ENCODE results near the gene ZNF556.

ZNF556 gene

GRCh38 chr19:2912306-2912705 lies 45.2 kb downstream of the ZNF556 start:
- Mint-ChIP-seq H3K27ac (no peak overlapping the region), H3K27me3 (ENCODE audit: low read depth) (no peaks in the 10 kb centered on the region), H3K36me3 (ENCODE audit: low read depth) (peaks cover 38% of the 10 kb centered on the region), H3K4me3 (no peak overlapping the region), H3K9me3 (peaks cover 58% of the 10 kb centered on the region), H3K4me1 (ENCODE audit: low read depth) (no peaks in the 10 kb centered on the region)

GRCh38 chr19:2917275-2918184 lies 50.4 kb downstream of the ZNF556 start:
- no peak overlapping the region for H3K4me3 Mint-ChIP-seq
- peaks cover 40% of the 10 kb centered on the region for H3K36me3 Mint-ChIP-seq (ENCODE audit: low read depth)
- no peaks in the 10 kb centered on the region for H3K27me3 Mint-ChIP-seq (ENCODE audit: low read depth)
- no peak overlapping the region for H3K27ac Mint-ChIP-seq
- H3K4me1 Mint-ChIP-seq (ENCODE audit: low read depth) = no peaks in the 10 kb centered on the region
- peaks cover 46% of the 10 kb centered on the region for H3K9me3 Mint-ChIP-seq

- H3K4me1 Mint-ChIP-seq (ENCODE audit: low read depth) = no peaks in the 10 kb centered on the region
- H3K27ac Mint-ChIP-seq = no peak overlapping the region
- peaks cover 10% of the 10 kb centered on the region for H3K36me3 Mint-ChIP-seq (ENCODE audit: low read depth)
- H3K27me3 Mint-ChIP-seq (ENCODE audit: low read depth) = no peaks in the 10 kb centered on the region
- peaks cover 19% of the 10 kb centered on the region for H3K9me3 Mint-ChIP-seq
- no peak overlapping the region for H3K4me3 Mint-ChIP-seq
Observed at GRCh38 chr19:2922987-2923386, 55.9 kb downstream of the ZNF556 start.

GRCh38 chr19:2923510-2923909 lies 56.4 kb downstream of the ZNF556 start:
- no peaks in the 10 kb centered on the region for H3K4me1 Mint-ChIP-seq (ENCODE audit: low read depth)
- H3K36me3 Mint-ChIP-seq (ENCODE audit: low read depth) = peaks cover 8% of the 10 kb centered on the region
- no peak overlapping the region for H3K4me3 Mint-ChIP-seq
- H3K9me3 Mint-ChIP-seq = peaks cover 17% of the 10 kb centered on the region
- H3K27me3 Mint-ChIP-seq (ENCODE audit: low read depth) = no peaks in the 10 kb centered on the region
- no peak overlapping the region for H3K27ac Mint-ChIP-seq

GRCh38 chr19:2926341-2927031 lies 59.4 kb downstream of the ZNF556 start:
- H3K27ac Mint-ChIP-seq = no peak overlapping the region
- no peaks in the 10 kb centered on the region for H3K4me1 Mint-ChIP-seq (ENCODE audit: low read depth)
- H3K4me3 Mint-ChIP-seq = no peak overlapping the region
- H3K36me3 Mint-ChIP-seq (ENCODE audit: low read depth) = peaks cover 7% of the 10 kb centered on the region
- peaks cover 25% of the 10 kb centered on the region for H3K9me3 Mint-ChIP-seq
- H3K27me3 Mint-ChIP-seq (ENCODE audit: low read depth) = no peaks in the 10 kb centered on the region

GRCh38 chr19:2927032-2927430 lies 59.9 kb downstream of the ZNF556 start:
- Mint-ChIP-seq H3K27me3 (ENCODE audit: low read depth) (no peaks in the 10 kb centered on the region), H3K36me3 (ENCODE audit: low read depth) (peaks cover 9% of the 10 kb centered on the region), H3K9me3 (peaks cover 28% of the 10 kb centered on the region), H3K27ac (no peak overlapping the region), H3K4me3 (no peak overlapping the region), H3K4me1 (ENCODE audit: low read depth) (no peaks in the 10 kb centered on the region)

Data from T-helper 1 cell treated with Interleukin-12 subunit alpha and Interleukin-12 subunit beta and Interleukin-4 antibody, amounts not matched to agents 30 μg/mL and 1 μg/mL, for 36 hours (primary cell).